ENCODE results near the gene CKAP4.

Gene CKAP4

DNA sequence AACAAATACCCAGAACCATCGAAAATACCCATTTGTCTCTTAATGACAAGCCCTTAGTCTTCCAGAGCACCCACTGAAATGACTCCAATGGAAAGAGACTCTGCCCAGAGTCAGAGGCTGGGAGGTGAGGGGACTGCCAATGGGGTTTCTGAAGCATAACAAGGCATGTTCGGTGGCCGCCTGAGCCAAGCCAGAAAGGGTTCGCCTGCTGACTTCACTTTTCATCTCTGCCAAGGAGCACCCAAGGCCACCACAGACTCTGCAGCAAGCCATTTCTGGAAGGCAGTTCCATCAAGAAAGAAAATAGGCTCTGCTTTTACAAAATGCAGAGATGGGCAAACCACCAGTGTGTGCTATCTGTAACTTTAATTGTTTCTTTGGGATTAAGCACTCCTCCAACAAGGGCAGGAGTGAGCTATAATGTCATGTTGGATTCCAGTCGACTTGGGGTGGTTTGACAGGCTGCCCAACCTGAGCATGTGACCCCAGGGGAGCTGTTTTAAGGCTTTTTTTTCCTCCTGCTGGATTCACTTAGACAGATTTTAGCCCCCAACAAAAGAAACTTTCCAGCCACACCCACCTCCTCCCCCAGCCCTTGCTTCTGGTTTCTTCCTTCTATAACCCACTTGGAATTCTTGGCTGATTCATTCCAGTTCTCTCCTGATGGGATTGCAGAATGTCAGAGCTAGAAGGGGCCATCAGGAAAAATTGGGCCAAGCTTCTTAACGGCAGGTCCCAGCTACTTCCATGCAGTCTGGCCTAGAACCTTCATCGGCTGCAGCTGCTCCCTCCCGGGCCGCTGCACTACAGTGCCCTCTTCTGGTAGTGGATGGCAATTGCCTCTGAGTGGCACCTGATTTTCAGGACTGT, 24.1 kb downstream of the CKAP4 start:
- WGBS = 49% methylated on average over 9 of the region's 9 CpGs
- no peak overlapping the region for H3K27ac ChIP-seq (ENCODE audit: low read depth, low read length)
- no peaks in the 10 kb centered on the region for H3K36me3 ChIP-seq (ENCODE audit: insufficient read depth, low read length)
- H3K4me1 ChIP-seq (ENCODE audit: insufficient read depth, low read length) = no peaks in the 10 kb centered on the region
- H3K9ac ChIP-seq (ENCODE audit: low read depth, low read length) = no peak overlapping the region
- no peak overlapping the region for H3K4me3 ChIP-seq (ENCODE audit: low read length)
- no peaks in the 10 kb centered on the region for H3K27me3 ChIP-seq (ENCODE audit: insufficient read depth, low read length)
- no peaks in the 10 kb centered on the region for H3K9me3 ChIP-seq (ENCODE audit: insufficient read depth, low read depth, low read length)

DNA sequence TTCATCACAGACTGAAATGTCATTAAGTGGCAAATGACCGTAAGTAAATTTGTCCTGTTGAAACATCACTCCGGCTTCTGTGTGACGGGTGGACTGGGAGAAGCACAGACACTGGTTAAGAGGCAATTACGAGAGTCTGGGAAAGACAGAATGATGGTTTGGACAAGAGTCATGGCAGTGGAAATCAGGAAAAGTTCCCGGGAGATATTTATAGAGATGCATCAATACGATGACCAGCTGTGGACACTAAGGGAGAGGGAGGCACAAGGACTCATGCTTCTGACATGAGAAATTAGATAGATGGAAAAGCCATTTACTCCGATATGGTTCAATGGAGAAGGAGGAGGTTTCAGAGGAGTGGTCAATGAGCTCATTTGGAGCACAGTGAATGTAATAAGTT, 27.3 kb downstream of the CKAP4 start:
- Histone ChIP-seq H3K27ac (ENCODE audit: low read depth, low read length) (no peak overlapping the region), H3K27me3 (ENCODE audit: insufficient read depth, low read length) (no peaks in the 10 kb centered on the region), H3K9ac (ENCODE audit: low read depth, low read length) (no peak overlapping the region), H3K36me3 (ENCODE audit: insufficient read depth, low read length) (no peaks in the 10 kb centered on the region), H3K4me3 (ENCODE audit: low read length) (no peak overlapping the region), H3K4me1 (ENCODE audit: insufficient read depth, low read length) (no peaks in the 10 kb centered on the region), H3K9me3 (ENCODE audit: insufficient read depth, low read depth, low read length) (peaks cover 12% of the 10 kb centered on the region; the same call in 1 of the 2 replicates)
- WGBS = 94% methylated on average over 7 of the region's 7 CpGs

DNA sequence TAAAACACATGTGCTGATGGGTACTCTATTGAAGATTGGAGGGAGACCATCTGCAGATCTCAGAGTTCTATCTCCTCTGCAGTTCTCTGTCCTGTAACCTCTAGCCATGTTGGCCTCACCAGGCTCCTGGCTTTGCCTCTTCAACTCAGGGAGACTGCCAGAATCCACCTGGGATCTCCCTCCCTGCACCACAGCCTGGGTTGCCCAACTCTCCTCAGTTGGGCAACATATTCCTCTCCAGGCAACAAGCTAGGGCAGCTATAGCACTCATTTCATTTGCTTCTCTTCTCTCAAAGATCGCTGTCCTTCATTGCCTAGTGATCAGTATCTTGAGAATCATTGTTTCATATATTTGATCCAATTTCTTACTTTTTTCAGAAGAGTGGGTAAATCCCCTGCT, 28.8 kb downstream of the CKAP4 start:
- Histone ChIP-seq H3K9me3 (ENCODE audit: insufficient read depth, low read depth, low read length) (peaks cover 12% of the 10 kb centered on the region; the same call in 1 of the 2 replicates), H3K27me3 (ENCODE audit: insufficient read depth, low read length) (no peaks in the 10 kb centered on the region), H3K4me3 (ENCODE audit: low read length) (no peak overlapping the region), H3K36me3 (ENCODE audit: insufficient read depth, low read length) (no peaks in the 10 kb centered on the region), H3K27ac (ENCODE audit: low read depth, low read length) (no peak overlapping the region), H3K9ac (ENCODE audit: low read depth, low read length) (no peak overlapping the region), H3K4me1 (ENCODE audit: insufficient read depth, low read length) (no peaks in the 10 kb centered on the region)
- 100% methylated on average over 1 of the region's 1 CpG for WGBS

DNA sequence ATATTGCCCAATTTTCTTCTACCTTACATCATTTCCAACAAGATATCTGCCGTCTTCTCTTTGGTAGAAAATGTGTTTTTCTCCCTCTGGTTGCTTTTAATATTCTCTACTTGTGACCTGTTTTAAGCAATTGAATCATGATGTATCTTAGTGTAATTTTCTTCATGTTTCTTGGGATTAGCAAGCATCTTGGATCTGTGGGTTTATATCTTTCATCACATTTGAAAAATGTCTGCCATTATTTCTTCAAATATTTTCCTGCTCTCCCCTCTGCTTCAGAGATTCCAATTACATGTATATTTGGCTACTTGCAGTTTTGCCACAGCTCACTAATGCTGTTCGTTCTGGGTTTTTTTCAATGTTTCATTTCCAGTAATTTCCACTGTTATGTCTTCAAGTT, 30.1 kb downstream of the CKAP4 start:
- no peaks in the 10 kb centered on the region for H3K27me3 ChIP-seq (ENCODE audit: insufficient read depth, low read length)
- peaks cover 12% of the 10 kb centered on the region; the same call in 1 of the 2 replicates for H3K9me3 ChIP-seq (ENCODE audit: insufficient read depth, low read depth, low read length)
- H3K4me3 ChIP-seq (ENCODE audit: low read length) = no peak overlapping the region
- no peaks in the 10 kb centered on the region for H3K36me3 ChIP-seq (ENCODE audit: insufficient read depth, low read length)
- H3K27ac ChIP-seq (ENCODE audit: low read depth, low read length) = no peak overlapping the region
- 97% methylated on average over 1 of the region's 2 CpGs for WGBS
- no peaks in the 10 kb centered on the region for H3K4me1 ChIP-seq (ENCODE audit: insufficient read depth, low read length)
- no peak overlapping the region for H3K9ac ChIP-seq (ENCODE audit: low read depth, low read length)

DNA sequence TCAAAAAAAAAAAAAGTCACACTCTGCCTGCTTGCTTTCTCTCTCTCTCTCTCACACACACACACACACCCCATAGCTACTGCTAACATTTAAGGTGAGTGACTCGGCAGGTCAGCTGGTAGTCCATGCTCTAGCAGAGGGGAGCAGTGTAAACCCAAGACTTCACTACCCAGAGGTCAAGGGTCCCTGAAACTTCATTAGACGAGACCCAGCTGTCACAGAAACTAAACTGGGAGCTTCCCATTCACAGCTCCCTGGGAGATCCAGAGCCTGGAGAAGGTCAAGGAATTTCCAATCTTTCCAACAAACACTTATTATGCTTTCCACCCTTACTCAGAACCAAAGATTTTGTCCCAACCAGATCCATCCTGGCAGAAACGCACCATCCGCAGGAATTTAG, 33.2 kb downstream of the CKAP4 start:
- 89% methylated on average over 4 of the region's 4 CpGs for WGBS
- H3K4me3 ChIP-seq (ENCODE audit: low read length) = no peak overlapping the region
- no peaks in the 10 kb centered on the region for H3K36me3 ChIP-seq (ENCODE audit: insufficient read depth, low read length)
- no peak overlapping the region for H3K27ac ChIP-seq (ENCODE audit: low read depth, low read length)
- peaks cover 12% of the 10 kb centered on the region; the same call in 1 of the 2 replicates for H3K9me3 ChIP-seq (ENCODE audit: insufficient read depth, low read depth, low read length)
- H3K27me3 ChIP-seq (ENCODE audit: insufficient read depth, low read length) = no peaks in the 10 kb centered on the region
- no peak overlapping the region for H3K9ac ChIP-seq (ENCODE audit: low read depth, low read length)
- no peaks in the 10 kb centered on the region for H3K4me1 ChIP-seq (ENCODE audit: insufficient read depth, low read length)

DNA sequence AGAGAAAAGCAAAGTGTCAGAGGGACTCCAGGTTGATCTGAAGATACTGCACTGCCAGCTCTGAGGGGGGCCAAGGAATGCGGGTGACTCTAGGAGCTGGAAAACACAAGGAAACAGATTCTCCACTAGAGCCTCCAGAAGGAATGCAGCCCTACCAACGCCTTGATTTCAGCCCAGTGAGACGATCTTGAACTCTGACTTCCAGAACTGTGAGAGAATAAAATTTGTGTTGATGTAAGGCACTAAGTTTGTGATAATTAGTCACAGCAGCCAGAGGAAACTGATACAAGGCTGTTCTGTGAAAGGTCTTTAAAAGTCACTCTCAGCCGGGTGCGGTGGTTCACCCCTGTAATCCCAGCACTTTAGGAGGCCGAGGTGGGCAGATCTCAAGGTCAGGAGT, 34.2 kb downstream of the CKAP4 start:
- no peaks in the 10 kb centered on the region for H3K4me1 ChIP-seq (ENCODE audit: insufficient read depth, low read length)
- no peaks in the 10 kb centered on the region for H3K36me3 ChIP-seq (ENCODE audit: insufficient read depth, low read length)
- 92% methylated on average over 6 of the region's 6 CpGs for WGBS
- H3K9ac ChIP-seq (ENCODE audit: low read depth, low read length) = no peak overlapping the region
- H3K27ac ChIP-seq (ENCODE audit: low read depth, low read length) = no peak overlapping the region
- H3K4me3 ChIP-seq (ENCODE audit: low read length) = no peak overlapping the region
- no peaks in the 10 kb centered on the region for H3K27me3 ChIP-seq (ENCODE audit: insufficient read depth, low read length)
- H3K9me3 ChIP-seq (ENCODE audit: insufficient read depth, low read depth, low read length) = peaks cover 12% of the 10 kb centered on the region; the same call in 1 of the 2 replicates

DNA sequence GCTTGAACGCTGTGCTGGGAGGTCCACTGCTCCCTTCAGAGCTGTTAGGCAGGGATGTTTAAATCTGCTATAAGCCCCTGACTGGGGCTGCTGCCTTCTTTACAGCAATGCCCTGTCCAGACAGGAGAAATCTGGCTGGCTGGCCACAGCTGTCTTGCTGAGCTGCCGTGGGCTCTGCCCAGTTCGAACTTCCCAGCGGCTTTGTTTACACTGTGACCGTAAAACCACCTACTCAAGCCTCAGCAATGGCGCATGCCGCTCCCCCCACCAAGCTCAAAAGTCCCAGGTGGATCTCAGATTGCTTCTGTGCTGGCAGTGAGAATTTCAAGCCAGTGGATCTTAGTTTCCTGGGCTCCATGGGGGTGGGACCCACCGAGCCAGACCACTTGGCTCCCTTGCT, 35.8 kb downstream of the CKAP4 start:
- Histone ChIP-seq H3K9ac (ENCODE audit: low read depth, low read length) (no peak overlapping the region), H3K36me3 (ENCODE audit: insufficient read depth, low read length) (no peaks in the 10 kb centered on the region), H3K27ac (ENCODE audit: low read depth, low read length) (no peak overlapping the region), H3K4me1 (ENCODE audit: insufficient read depth, low read length) (no peaks in the 10 kb centered on the region), H3K27me3 (ENCODE audit: insufficient read depth, low read length) (no peaks in the 10 kb centered on the region), H3K9me3 (ENCODE audit: insufficient read depth, low read depth, low read length) (no peaks in the 10 kb centered on the region), H3K4me3 (ENCODE audit: low read length) (no peak overlapping the region)
- 81% methylated on average over 8 of the region's 8 CpGs for WGBS

DNA sequence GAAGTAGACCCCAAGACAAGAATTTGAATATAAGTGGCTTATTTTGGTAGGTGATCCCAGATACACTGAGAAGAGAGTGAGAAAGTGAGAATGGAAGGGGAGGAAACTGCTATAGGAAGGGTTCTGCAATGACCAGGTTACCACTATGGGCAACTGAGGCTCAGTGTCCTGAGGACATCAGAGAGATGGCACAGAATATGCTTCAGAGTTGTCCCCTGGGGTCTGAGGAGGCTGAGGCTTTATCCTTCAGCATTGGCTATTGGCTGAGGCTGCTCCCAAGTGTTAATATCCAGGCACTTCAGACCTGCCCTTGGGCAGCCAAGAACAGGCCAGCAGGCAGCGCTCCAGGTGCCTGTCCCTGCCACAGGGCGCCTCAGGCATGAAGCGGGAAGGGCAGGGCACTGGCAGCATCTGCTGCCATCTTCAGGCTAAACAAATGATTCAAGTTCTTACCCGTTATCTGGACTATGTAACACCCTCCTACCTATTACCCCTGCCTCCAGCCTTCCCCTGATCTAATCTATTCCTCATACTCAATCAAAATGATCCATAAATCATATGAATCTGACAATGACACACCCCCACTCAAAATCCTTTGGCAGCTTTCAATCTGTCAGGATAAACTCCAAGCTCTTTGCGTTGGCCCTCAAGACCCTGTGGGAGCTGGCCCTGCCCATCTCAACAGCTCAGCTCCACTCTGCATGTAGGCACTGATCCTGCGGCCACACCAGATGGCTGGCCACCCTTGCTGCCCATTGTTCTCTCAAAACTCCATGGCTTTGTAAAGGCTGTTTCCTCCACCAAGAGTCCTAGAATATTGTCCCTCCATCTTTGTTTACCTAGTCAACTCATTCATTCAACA, 42.4 kb downstream of the CKAP4 start:
- Histone ChIP-seq H3K9me3 (ENCODE audit: insufficient read depth, low read depth, low read length) (no peaks in the 10 kb centered on the region), H3K9ac (ENCODE audit: low read depth, low read length) (no peak overlapping the region), H3K27me3 (ENCODE audit: insufficient read depth, low read length) (no peaks in the 10 kb centered on the region), H3K36me3 (ENCODE audit: insufficient read depth, low read length) (no peaks in the 10 kb centered on the region), H3K4me1 (ENCODE audit: insufficient read depth, low read length) (no peaks in the 10 kb centered on the region), H3K27ac (ENCODE audit: low read depth, low read length) (no peak overlapping the region), H3K4me3 (ENCODE audit: low read length) (no peak overlapping the region)
- WGBS = 35% methylated on average over 6 of the region's 6 CpGs

DNA sequence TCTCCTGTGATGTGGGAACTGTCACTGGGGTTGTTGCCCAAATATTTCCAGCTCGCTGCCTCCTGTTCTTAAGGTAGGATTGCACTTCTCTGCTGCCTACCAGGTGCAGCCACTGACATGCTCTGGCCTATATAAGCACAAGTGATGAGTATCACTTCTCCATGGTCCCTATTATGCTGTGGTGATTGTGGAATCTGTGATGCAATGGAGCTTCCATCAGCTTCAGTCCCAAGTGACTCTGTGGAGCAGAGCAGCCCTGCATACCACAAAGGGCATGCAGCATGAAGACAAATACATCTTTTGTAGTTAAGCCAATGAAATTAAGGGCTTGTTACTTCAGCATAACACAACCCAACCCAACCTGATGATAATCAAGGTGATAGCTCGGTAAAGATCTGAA, 43.5 kb downstream of the CKAP4 start:
- 94% methylated on average over 2 of the region's 2 CpGs for WGBS
- no peak overlapping the region for H3K9ac ChIP-seq (ENCODE audit: low read depth, low read length)
- H3K9me3 ChIP-seq (ENCODE audit: insufficient read depth, low read depth, low read length) = no peaks in the 10 kb centered on the region
- H3K4me3 ChIP-seq (ENCODE audit: low read length) = no peak overlapping the region
- no peaks in the 10 kb centered on the region for H3K4me1 ChIP-seq (ENCODE audit: insufficient read depth, low read length)
- H3K36me3 ChIP-seq (ENCODE audit: insufficient read depth, low read length) = no peaks in the 10 kb centered on the region
- H3K27me3 ChIP-seq (ENCODE audit: insufficient read depth, low read length) = no peaks in the 10 kb centered on the region
- no peak overlapping the region for H3K27ac ChIP-seq (ENCODE audit: low read depth, low read length)

DNA sequence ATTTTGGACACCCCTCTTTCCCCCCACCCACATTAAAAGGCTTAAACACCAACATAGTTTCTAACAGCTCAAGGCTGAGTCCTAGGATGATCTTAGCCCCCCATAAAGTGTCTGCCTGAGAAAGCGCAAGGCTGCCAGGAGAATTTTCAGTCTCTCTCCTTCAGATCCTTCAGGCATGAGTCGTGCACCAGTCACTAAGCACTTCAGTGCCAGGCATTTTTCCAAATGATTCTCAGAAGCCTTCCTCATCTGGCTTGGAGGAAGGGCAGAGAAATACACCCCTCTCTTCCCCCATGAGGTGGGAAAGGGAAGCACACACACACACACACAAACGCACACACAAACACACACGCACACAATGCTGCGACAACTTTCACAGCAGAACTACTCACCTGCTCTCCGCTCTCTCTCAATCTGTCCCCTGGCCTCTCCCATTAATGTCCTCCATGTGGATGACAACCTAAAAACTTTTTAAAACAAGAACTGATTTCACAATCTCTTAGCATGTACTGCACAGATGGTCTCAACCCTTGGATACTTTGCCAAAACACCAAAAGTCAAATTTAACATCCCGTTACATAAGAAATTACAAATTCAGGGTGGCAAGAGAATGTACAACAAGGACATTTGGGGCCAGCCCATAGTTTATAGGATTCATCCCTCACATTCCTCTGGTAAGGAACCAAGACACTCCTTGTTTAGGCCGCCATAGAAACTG, 49.8 kb downstream of the CKAP4 start:
- WGBS = 95% methylated on average over 7 of the region's 8 CpGs
- Histone ChIP-seq H3K36me3 (ENCODE audit: insufficient read depth, low read length) (no peaks in the 10 kb centered on the region), H3K27ac (ENCODE audit: low read depth, low read length) (no peak overlapping the region), H3K9me3 (ENCODE audit: insufficient read depth, low read depth, low read length) (no peaks in the 10 kb centered on the region), H3K9ac (ENCODE audit: low read depth, low read length) (no peak overlapping the region), H3K27me3 (ENCODE audit: insufficient read depth, low read length) (no peaks in the 10 kb centered on the region), H3K4me1 (ENCODE audit: insufficient read depth, low read length) (no peaks in the 10 kb centered on the region), H3K4me3 (ENCODE audit: low read length) (no peak overlapping the region)

DNA sequence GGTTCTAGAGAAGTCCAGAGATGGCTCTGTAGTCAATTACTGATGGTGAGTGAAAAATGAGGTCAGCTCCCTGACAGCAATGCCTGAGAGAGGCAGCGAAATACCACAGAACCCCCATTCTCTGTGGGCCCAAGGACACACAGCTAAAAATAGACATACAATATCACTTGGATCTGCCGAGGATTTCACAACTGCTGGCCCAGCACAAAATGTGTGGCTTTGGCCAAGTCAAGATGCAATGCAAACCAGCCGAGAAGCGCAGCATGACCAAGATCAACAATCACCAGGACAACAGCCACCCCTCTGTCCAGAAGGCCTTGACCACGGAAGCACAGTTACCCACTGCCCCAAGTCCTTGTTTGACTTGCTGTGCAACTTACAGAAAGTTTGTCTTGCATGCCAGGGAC, 52.2 kb downstream of the CKAP4 start:
- no peaks in the 10 kb centered on the region for H3K9me3 ChIP-seq (ENCODE audit: insufficient read depth, low read depth, low read length)
- H3K9ac ChIP-seq (ENCODE audit: low read depth, low read length) = no peak overlapping the region
- WGBS = 91% methylated on average over 5 of the region's 5 CpGs
- H3K27me3 ChIP-seq (ENCODE audit: insufficient read depth, low read length) = no peaks in the 10 kb centered on the region
- H3K27ac ChIP-seq (ENCODE audit: low read depth, low read length) = no peak overlapping the region
- no peak overlapping the region for H3K4me3 ChIP-seq (ENCODE audit: low read length)
- H3K36me3 ChIP-seq (ENCODE audit: insufficient read depth, low read length) = no peaks in the 10 kb centered on the region
- H3K4me1 ChIP-seq (ENCODE audit: insufficient read depth, low read length) = no peaks in the 10 kb centered on the region

Measured in HUES64 (cell line).